GM12874 (cell line): ENCODE data around the gene KCNQ2.

Experiments used
- CTCF ChIP-seq: IDR thresholded peaks from 2 replicates; pipeline ENCODE4 v1.5.1; 2011; ENCODE audit warnings: low read depth, mild to moderate bottlenecking, control low read depth, low read length, moderate library complexity; ENCODE audit not compliant: insufficient read depth

Gene KCNQ2

GRCh38 chr20:63359937-63360849, 112.3 kb downstream of the KCNQ2 start:
- TF ChIP-seq CTCF: no peak

GRCh38 chr20:63359164-63359934, 113.1 kb downstream of the KCNQ2 start:
- no peak for TF ChIP-seq CTCF

DNA sequence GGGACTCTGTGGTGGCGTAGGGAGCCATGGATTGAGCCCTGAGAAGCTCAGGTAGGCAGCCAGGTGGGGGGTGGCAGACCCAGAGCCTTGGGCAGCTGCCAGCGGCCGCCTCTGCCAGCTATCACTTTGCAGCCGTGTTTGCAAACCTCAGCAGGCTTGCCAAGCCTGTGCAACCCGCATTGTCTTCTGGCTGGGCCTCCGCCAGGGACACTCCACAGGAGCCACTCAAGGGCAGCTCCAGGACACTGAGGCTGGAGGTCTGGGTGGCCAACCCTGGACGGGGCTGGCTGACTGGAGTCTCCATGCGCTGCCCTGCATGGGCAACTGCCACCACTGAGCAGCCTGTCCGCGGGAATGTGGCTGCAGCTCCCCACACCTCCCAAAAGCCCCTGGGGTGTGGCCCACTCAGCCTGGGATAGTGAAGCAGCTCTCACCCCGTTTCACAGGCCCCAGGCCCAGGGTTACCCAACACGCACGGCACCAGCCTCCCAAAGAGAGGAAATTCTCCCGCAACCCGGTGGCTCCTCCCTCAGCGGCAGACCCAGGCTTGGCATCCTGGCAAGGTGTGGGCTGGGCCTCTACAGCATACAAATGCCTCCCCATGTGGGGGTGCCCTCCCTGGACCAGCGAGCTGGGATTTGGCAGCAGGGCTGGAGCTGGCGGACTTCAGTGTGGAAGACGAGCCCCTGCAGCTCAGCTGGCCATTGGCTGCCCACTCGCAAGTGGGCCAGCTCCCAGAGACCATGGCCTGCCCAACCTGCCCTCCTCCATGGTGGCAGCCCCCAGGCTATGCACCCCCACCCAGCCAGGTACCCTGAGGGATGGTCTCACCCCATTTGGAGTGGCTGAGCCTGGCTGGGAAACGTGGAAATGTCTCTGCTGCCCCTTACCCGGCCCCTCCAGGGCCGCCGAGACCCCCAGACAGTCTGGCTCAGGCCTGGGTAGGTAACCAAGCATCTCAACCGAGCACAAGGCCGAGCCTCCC, 114.2 kb downstream of the KCNQ2 start:
- TF ChIP-seq CTCF: no peak

- no peak for TF ChIP-seq CTCF
Measured at GRCh38 chr20:63356931-63357879, 115.2 kb downstream of the KCNQ2 start.

DNA sequence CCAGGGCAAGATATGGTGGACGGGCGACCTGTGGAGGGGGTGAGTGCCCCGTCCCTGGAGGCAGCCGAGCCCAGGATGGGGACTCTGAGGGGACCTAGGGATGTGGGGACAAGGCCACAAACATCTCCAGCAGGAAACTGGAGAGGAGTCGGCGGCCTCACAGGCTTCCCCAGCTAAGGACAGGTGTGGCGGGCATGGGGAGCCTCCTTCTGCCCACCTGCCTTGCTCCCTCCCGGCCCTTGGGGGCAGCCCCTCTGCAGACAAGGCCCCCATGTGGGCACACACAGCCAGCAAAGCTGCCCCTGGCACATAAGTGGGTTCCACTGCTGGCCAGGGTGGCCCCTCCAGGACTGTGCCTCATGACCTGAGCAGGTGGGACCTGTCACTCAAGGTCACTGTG, 115.9 kb downstream of the KCNQ2 start:
- TF ChIP-seq CTCF: no peak

DNA sequence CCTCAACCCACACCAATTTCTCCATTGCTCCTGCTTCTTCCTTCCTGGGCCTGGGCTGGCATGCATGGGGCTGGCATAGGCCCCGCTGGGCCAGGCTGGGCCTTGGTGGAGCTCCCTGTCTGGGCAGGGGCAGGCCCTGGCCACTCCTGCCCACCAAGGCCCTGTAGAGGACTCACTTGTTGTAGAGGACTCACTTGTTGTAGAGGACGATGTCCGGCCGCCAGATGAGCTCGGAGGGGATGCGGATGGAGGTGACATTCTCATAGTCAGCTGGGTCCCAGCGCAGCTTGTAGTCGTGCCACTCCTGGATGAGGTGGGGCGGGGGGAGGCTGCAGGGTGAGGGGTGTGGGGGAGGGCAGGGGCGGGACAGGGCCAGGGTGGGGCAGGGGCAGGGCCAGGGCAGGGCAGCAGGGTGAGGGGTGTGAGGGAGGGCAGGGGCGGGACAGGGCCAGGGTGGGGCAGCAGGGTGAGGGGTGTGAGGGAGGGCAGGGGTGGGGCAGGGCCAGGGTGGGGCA, 116.6 kb downstream of the KCNQ2 start:
- TF ChIP-seq CTCF: no peak
